HUES48 (cell line): ENCODE data around the gene TAL1.
A peak's percentile ranks its signal among the peaks of the same experiment; 100 is the strongest.
"Not testable (repeated sequence)": the region's sequence is repeated elsewhere in the genome, so short reads cannot be mapped to it uniquely, and the experiment has no call there.

Experiments
- H3K27ac ChIP-seq: one replicate; pipeline ENCODE4 v1.7.0; 2013; ENCODE audit warnings: low read depth, low read length, inconsistent platforms
- H3K27me3 ChIP-seq: 2 replicates; pipeline ENCODE4 v1.6.1; 2013; ENCODE audit warnings: mild to moderate bottlenecking, low read length; ENCODE audit not compliant: control insufficient read depth, insufficient read depth
- H3K36me3 ChIP-seq: 2 replicates; pipeline ENCODE4 v1.6.1; 2013; ENCODE audit warnings: low read length; ENCODE audit not compliant: control insufficient read depth, insufficient read depth
- H3K4me1 ChIP-seq: 2 replicates; pipeline ENCODE4 v1.6.1; 2013; ENCODE audit warnings: mild to moderate bottlenecking, low read length; ENCODE audit not compliant: control insufficient read depth, insufficient read depth
- H3K4me3 ChIP-seq: 2 replicates; pipeline ENCODE4 v1.5.1; 2013; ENCODE audit warnings: mild to moderate bottlenecking, low read depth, low read length
- H3K9ac ChIP-seq: 2 replicates; pipeline ENCODE4 v1.6.1; 2013; ENCODE audit warnings: mild to moderate bottlenecking, low read depth, low read length, moderate library complexity
- H3K9me3 ChIP-seq: 2 replicates; pipeline ENCODE4 v1.6.1; 2013; ENCODE audit warnings: low read length; ENCODE audit not compliant: control insufficient read depth, insufficient read depth

Gene TAL1

GRCh38 chr1:47193496-47193895, 38.5 kb downstream of the TAL1 start:
- not testable (repeated sequence) for H3K9me3 ChIP-seq, H3K9ac ChIP-seq, H3K36me3 ChIP-seq, H3K4me3 ChIP-seq, H3K27ac ChIP-seq
- Histone ChIP-seq H3K4me1 (peaks cover 15% of the 10 kb centered on the region), H3K27me3 (peaks cover 29% of the 10 kb centered on the region)

- Histone ChIP-seq H3K27me3 (peaks cover 22% of the 10 kb centered on the region), H3K4me3 (no peak overlapping the region), H3K9me3 (no peaks in the 10 kb centered on the region), H3K9ac (no peak overlapping the region), H3K27ac (no peak overlapping the region), H3K4me1 (peaks cover 15% of the 10 kb centered on the region), H3K36me3 (no peaks in the 10 kb centered on the region)
Observed at GRCh38 chr1:47192458-47193384, 39.3 kb downstream of the TAL1 start.

- peaks cover 22% of the 10 kb centered on the region for H3K27me3 ChIP-seq
- no peak overlapping the region for H3K4me3 ChIP-seq
- H3K36me3 ChIP-seq = no peaks in the 10 kb centered on the region
- H3K9ac ChIP-seq = no peak overlapping the region
- H3K9me3 ChIP-seq = no peaks in the 10 kb centered on the region
- peaks cover 15% of the 10 kb centered on the region for H3K4me1 ChIP-seq
- H3K27ac ChIP-seq = peak overlapping the region; percentile 29
Observed at GRCh38 chr1:47191940-47192457, 40.0 kb downstream of the TAL1 start.

- Histone ChIP-seq H3K36me3 (no peaks in the 10 kb centered on the region), H3K9me3 (no peaks in the 10 kb centered on the region), H3K27me3 (peaks cover 22% of the 10 kb centered on the region), H3K4me1 (peaks cover 15% of the 10 kb centered on the region), H3K4me3 (no peak overlapping the region), H3K27ac (no peak overlapping the region), H3K9ac (no peak overlapping the region)
Observed at GRCh38 chr1:47190857-47191256, 41.2 kb downstream of the TAL1 start.

- Histone ChIP-seq H3K27ac (no peak overlapping the region), H3K9ac (no peak overlapping the region), H3K27me3 (peaks cover 22% of the 10 kb centered on the region), H3K36me3 (no peaks in the 10 kb centered on the region), H3K4me3 (no peak overlapping the region), H3K4me1 (peaks cover 15% of the 10 kb centered on the region), H3K9me3 (no peaks in the 10 kb centered on the region)
Observed at GRCh38 chr1:47190509-47190855, 41.5 kb downstream of the TAL1 start.

GRCh38 chr1:47189844-47190508, 42.0 kb downstream of the TAL1 start, which contains the start of gene PDZK1IP1:
TSS of gene PDZK1IP1 (minus strand) at chr1:47190036. CDS start at chr1:47189932, 104 bp downstream.
- Histone ChIP-seq H3K27ac (no peak within 1 kb of the TSS), H3K4me1 (peaks cover 15% of the 10 kb centered on the region), H3K27me3 (peaks cover 18% of the 10 kb centered on the region), H3K36me3 (no peaks in the 10 kb centered on the region), H3K4me3 (no peak within 1 kb of the TSS), H3K9ac (no peak within 1 kb of the TSS), H3K9me3 (no peaks in the 10 kb centered on the region)

GRCh38 chr1:47188791-47189785, 42.9 kb downstream of the TAL1 start:
- no peak overlapping the region for H3K27ac ChIP-seq
- peaks cover 15% of the 10 kb centered on the region for H3K4me1 ChIP-seq
- H3K9ac ChIP-seq = no peak overlapping the region
- peaks cover 9% of the 10 kb centered on the region for H3K27me3 ChIP-seq
- H3K9me3 ChIP-seq = no peaks in the 10 kb centered on the region
- H3K4me3 ChIP-seq = no peak overlapping the region
- no peaks in the 10 kb centered on the region for H3K36me3 ChIP-seq

GRCh38 chr1:47187926-47188250, 44.1 kb downstream of the TAL1 start:
- H3K36me3 ChIP-seq = no peaks in the 10 kb centered on the region
- H3K9ac ChIP-seq = no peak overlapping the region
- no peak overlapping the region for H3K27ac ChIP-seq
- H3K27me3 ChIP-seq = peaks cover 3% of the 10 kb centered on the region
- H3K4me1 ChIP-seq = peaks cover 8% of the 10 kb centered on the region
- no peak overlapping the region for H3K4me3 ChIP-seq
- no peaks in the 10 kb centered on the region for H3K9me3 ChIP-seq

GRCh38 chr1:47187231-47187925, 44.6 kb downstream of the TAL1 start:
- Histone ChIP-seq H3K4me3 (no peak overlapping the region), H3K4me1 (peaks cover 3% of the 10 kb centered on the region; the same call in 1 of the 2 replicates), H3K27me3 (peaks cover 3% of the 10 kb centered on the region), H3K9me3 (no peaks in the 10 kb centered on the region), H3K9ac (no peak overlapping the region), H3K36me3 (no peaks in the 10 kb centered on the region), H3K27ac (no peak overlapping the region)
